HG03175 (cell line): ENCODE measurements around the gene SLC37A1.
"Not testable (repeated sequence)": the region's sequence is repeated elsewhere in the genome, so short reads cannot be mapped to it uniquely, and the experiment has no call there.

ENCODE experiments used
- ATAC-seq: cut with Tn5 transposase; IDR thresholded peaks from one replicate; pipeline ENCODE4 v1.9.1; 2021; ENCODE audit warnings: mild to moderate bottlenecking, moderate library complexity; ENCODE audit not compliant: unreplicated experiment

The SLC37A1 gene

GRCh38 chr21:42513151-42513984 lies at the start of gene SLC37A1:
Gene SLC37A1, plus strand, starts transcription at chr21:42513852. Its CDS starts 4,603 bp downstream, at chr21:42518455.
- ATAC-seq = peak; percentile 47

DNA sequence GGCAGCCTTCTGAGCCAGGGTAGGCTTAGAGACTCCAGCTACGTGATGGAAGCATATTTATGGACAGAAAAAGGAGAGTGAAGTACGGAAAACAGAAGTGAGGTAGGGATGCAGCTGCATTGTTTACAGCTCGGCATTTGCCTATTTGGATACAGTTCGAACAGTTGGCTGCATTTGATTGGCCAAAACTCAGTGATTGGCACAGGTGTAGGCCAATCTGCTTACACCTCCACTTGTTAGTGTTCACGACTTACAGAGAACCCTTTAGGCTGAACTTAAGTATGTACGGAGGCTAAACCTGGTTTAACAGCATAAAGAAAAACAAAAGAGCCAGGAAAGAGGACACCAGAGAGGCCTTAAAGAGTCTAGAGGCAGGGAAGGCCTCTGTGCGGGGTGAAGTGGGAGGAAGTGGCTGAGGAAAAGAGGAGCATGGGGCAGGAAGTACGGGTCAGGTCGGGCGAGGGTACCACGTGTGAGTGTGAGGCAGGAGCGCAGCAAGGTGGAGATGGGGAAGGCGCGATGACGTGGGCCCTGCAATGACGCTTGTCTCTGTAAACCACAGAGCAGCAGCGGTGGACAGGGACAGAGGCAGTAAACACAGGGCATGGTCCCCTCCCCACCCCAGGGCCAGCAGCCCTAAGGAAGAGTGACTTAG lies 49.7 kb upstream of the SLC37A1 start:
- no peak for ATAC-seq

- ATAC-seq = peak; percentile 32
Measured at GRCh38 chr21:42465008-42465802, 48.4 kb upstream of the SLC37A1 start.

DNA sequence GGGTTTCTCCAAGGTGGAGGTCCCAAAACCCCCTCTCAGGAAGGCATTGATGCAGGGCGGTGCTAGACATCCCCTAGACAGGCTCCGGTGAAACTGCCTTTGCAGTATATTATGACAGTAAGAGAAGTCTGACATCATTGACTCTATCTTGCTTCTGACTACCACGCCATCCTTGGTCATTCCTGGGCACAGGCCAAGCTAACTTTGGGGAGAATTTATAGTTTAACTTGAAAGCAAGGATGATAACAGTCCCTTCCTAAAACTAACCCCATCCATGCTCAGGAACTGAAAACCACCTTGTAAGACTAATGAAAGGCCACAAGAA lies 47.9 kb upstream of the SLC37A1 start:
- no peak for ATAC-seq

- ATAC-seq = no peak
Measured at GRCh38 chr21:42466700-42467099, 47.0 kb upstream of the SLC37A1 start.

- no peak for ATAC-seq
Measured at GRCh38 chr21:42467140-42467983, 46.3 kb upstream of the SLC37A1 start.

- ATAC-seq = no peak
Measured at GRCh38 chr21:42468491-42469131, 45.0 kb upstream of the SLC37A1 start.

- no peak for ATAC-seq
Measured at GRCh38 chr21:42469272-42469671, 44.4 kb upstream of the SLC37A1 start.

- ATAC-seq = not testable (repeated sequence)
Measured at GRCh38 chr21:42469726-42470125, 43.9 kb upstream of the SLC37A1 start.

DNA sequence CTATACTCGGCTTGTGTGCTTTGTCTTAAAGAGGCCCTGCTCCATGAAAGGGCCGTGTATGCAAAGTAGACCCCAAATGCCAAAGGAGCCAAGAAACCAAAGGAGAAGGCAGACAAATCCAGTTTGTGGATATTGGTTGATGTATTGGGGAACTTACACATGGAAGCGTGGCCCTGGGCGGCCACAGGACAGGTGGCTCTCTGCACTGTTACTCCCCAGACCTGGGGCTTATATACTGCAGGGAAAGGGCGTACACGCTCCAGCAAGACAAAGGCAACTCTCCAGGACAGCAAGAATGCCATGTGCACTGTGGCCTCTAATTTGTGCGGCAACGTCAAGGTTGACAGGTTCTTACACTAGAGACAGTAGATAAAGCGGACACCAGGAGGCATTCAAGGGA lies 42.4 kb upstream of the SLC37A1 start:
- ATAC-seq = no peak

GRCh38 chr21:42471716-42472330 lies 41.8 kb upstream of the SLC37A1 start:
- no peak for ATAC-seq

- no peak for ATAC-seq
Measured at GRCh38 chr21:42472521-42472920, 41.1 kb upstream of the SLC37A1 start.

DNA sequence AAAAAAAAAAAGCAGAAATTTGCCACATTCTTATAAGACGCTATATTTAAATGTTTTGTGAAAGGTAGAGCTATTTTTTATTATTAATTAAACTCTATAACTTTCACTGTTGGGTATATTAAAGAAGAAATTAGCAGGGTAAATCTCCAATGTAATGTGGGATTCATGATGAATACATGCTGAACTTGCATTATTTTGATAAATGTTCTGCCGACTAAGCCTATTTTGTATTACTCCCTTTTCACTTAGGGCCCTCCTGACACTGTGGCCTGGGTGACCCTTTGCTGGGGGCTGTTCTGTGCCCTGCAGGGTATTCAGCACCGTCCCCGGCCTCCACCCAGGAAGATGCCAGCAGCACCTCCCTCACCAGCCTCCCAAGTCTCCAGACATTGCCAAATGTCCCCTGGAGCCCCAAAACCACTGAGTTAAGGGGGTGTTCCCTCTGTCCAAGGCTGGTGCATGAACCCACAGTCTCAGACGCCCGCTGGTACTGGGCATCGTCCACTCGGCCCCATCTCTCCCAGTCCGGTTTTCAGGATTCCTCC lies 40.1 kb upstream of the SLC37A1 start:
- ATAC-seq = no peak

- ATAC-seq = peak; percentile 48
Measured at GRCh38 chr21:42474043-42474831, 39.4 kb upstream of the SLC37A1 start.

DNA sequence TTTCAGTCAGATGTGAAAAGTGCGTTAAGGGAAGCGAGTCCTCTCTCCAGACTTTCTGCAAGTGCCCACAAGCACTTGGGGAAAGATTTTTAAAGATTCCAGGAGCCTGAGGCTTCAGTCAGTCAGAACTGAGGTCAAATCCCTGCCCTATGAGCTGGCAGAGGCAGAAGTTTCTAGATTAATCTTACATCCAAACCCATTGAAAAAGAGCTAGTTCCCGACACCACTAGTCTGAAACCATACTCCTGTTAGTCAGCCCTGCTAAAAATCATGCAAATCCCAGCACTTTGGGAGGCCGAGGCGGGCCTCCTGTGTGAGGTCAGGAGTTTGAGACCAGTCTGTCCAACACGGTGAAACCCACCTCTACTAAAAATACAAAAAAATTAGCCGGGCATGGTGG lies 38.6 kb upstream of the SLC37A1 start:
- no peak for ATAC-seq

- no peak for ATAC-seq
Measured at GRCh38 chr21:42475526-42476387, 37.9 kb upstream of the SLC37A1 start.

GRCh38 chr21:42476388-42477331 lies 37.0 kb upstream of the SLC37A1 start:
- no peak for ATAC-seq
